Measurements from ENCODE around the gene UBIAD1. TPM values are rescaled to one million over a fixed set of nuclear protein-coding genes. Genes with fewer than 3 reads are reported as not detected.

UBIAD1 gene
- total RNA-seq, 4 donors from 2014 or later, result 4.6 to 16.2 (median 9.9) TPM

- intact Hi-C loops (cut with DNase I), result no loop called here
Measured at GRCh38 chr1:11320153-11320936, 47.3 kb downstream of the UBIAD1 start.

GRCh38 chr1:11321656-11322491 is 48.9 kb downstream of the UBIAD1 start:
- TF ChIP-seq POLR2A (IDR thresholded peaks at IDR 0.05), result no peak
- no peak for TF ChIP-seq CTCF (IDR thresholded peaks at IDR 0.05)
- H3K4me1 ChIP-seq, result peaks cover 0 to 24% (median 0%) of the 10 kb centered on the region in 3 donors
- 46 to 62% methylated on average over 5 to 8 of the region's 10 CpGs for WGBS, 2 donors

More at GRCh38 chr1:11320153-11320936, 47.3 kb downstream of the UBIAD1 start:
- H3K27me3 ChIP-seq, result peaks cover 0 to 47% (median 0%) of the 10 kb centered on the region in 4 donors
- TF ChIP-seq POLR2A (IDR thresholded peaks at IDR 0.05) (no peak), CTCF (IDR thresholded peaks at IDR 0.05) (peak in 5 of 6 experiments; percentile 13 to 47 (median 22))
- no peak overlapping the region for H3K4me3 ChIP-seq
- H3K9me3 ChIP-seq, result no peaks in the 10 kb centered on the region
- 46 to 47% methylated on average over 4 to 6 of the region's 15 CpGs for WGBS, 2 donors
- DNase-seq, result no peak
- no peak overlapping the region for H3K27ac ChIP-seq
- peaks cover 0 to 36% (median 0%) of the 10 kb centered on the region in 3 donors for H3K4me1 ChIP-seq
- H3K36me3 ChIP-seq, result no peaks in the 10 kb centered on the region

GRCh38 chr1:11324567-11325165 is 51.7 kb downstream of the UBIAD1 start:
- peaks cover 0 to 39% (median 0%) of the 10 kb centered on the region in 4 donors for H3K27me3 ChIP-seq
- 61 to 68% methylated on average over 13 to 17 of the region's 17 CpGs for WGBS, 2 donors
- intact Hi-C loops (cut with DNase I), result no loop called here
- H3K36me3 ChIP-seq, result no peaks in the 10 kb centered on the region
- H3K4me3 ChIP-seq, result no peak overlapping the region
- no peaks in the 10 kb centered on the region for H3K9me3 ChIP-seq
- DNase-seq, result no peak
- no peak overlapping the region for H3K27ac ChIP-seq
- peaks cover 0 to 18% (median 0%) of the 10 kb centered on the region in 3 donors for H3K4me1 ChIP-seq
- TF ChIP-seq CTCF (IDR thresholded peaks at IDR 0.05) (no peak), POLR2A (IDR thresholded peaks at IDR 0.05) (no peak)

More at GRCh38 chr1:11321656-11322491, 48.9 kb downstream of the UBIAD1 start:
- DNase-seq, result no peak
- intact Hi-C loops (cut with DNase I), result no loop called here
- H3K27me3 ChIP-seq, result peaks cover 0 to 43% (median 0%) of the 10 kb centered on the region in 4 donors
- H3K9me3 ChIP-seq, result no peaks in the 10 kb centered on the region
- H3K4me3 ChIP-seq, result no peak overlapping the region
- H3K36me3 ChIP-seq, result no peaks in the 10 kb centered on the region
- no peak overlapping the region for H3K27ac ChIP-seq

- Histone ChIP-seq H3K36me3 (no peaks in the 10 kb centered on the region), H3K4me1 (peaks cover 0 to 24% (median 0%) of the 10 kb centered on the region in 3 donors), H3K27me3 (peaks cover 0 to 32% (median 0%) of the 10 kb centered on the region in 4 donors), H3K27ac (no peak overlapping the region), H3K9me3 (no peaks in the 10 kb centered on the region), H3K4me3 (no peak overlapping the region)
- TF ChIP-seq CTCF (IDR thresholded peaks at IDR 0.05) (no peak), POLR2A (IDR thresholded peaks at IDR 0.05) (no peak)
- intact Hi-C loops (cut with DNase I), result no loop called here
- DNase-seq, result no peak
- WGBS, 2 donors, result 70 to 74% methylated on average over 4 of the region's 4 CpGs
Measured at GRCh38 chr1:11326070-11326469, 53.1 kb downstream of the UBIAD1 start.

Data from esophagus squamous epithelium (tissue), 5 donors.